ACC112 (cell line): Measurements from ENCODE around the gene KIF23.
"Not testable (repeated sequence)": the region's sequence is repeated elsewhere in the genome, so short reads cannot be mapped to it uniquely, and the experiment has no call there.

Experiments used
- H2AFZ ChIP-seq: fragments of 200-600 bp; sonication (generic); one replicate; pipeline ENCODE4 v1.6.0; 2017; ENCODE audit warnings: antibody characterized with exemption, low read length; ENCODE audit not compliant: unreplicated experiment
- H3K27ac ChIP-seq: fragments of 200-600 bp; sonication (generic); 2 replicates; pipeline ENCODE4 v1.5.1; 2014; ENCODE audit warnings: low read depth, mild to moderate bottlenecking, antibody characterized with exemption, low read length, moderate library complexity
- H3K27me3 ChIP-seq: fragments of 200-600 bp; sonication (generic); 2 replicates; pipeline ENCODE4 v1.6.1; 2014; ENCODE audit warnings: mild to moderate bottlenecking, antibody characterized with exemption, low read length, moderate library complexity, mixed read lengths; ENCODE audit not compliant: insufficient read depth
- H3K36me3 ChIP-seq: fragments of 200-600 bp; sonication (generic); 2 replicates; pipeline ENCODE4 v1.6.1; 2016; ENCODE audit warnings: mild to moderate bottlenecking, antibody characterized with exemption, low read length, moderate library complexity, mixed read lengths; ENCODE audit not compliant: insufficient read depth
- H3K4me1 ChIP-seq: fragments of 200-600 bp; sonication (generic); one replicate; pipeline ENCODE4 v1.6.1; 2016; ENCODE audit warnings: low read length, mixed read lengths; ENCODE audit not compliant: insufficient read depth, unreplicated experiment, control insufficient read depth
- H3K4me3 ChIP-seq: fragments of 200-600 bp; sonication (generic); 2 replicates; pipeline ENCODE4 v1.5.1; 2014; ENCODE audit warnings: mild to moderate bottlenecking, low read depth, low read length
- H3K79me2 ChIP-seq: fragments of 200-600 bp; sonication (generic); one replicate; pipeline ENCODE4 v1.6.0; 2016; ENCODE audit warnings: low read length; ENCODE audit not compliant: control insufficient read depth, unreplicated experiment, insufficient read depth

The KIF23 gene

GRCh38 chr15:69413822-69414700 lies at the start of gene KIF23:
Gene KIF23 (plus strand): TSS chr15:69414349. CDS start chr15:69414466, 117 bp downstream.
- Histone ChIP-seq H3K27me3 (no peaks in the 10 kb centered on the region), H3K36me3 (0 out of 2 replicates have a peak, but pooled peaks cover 3% of the 10 kb centered on the region), H2AFZ (peak within 1 kb of the TSS; percentile 0), H3K4me3 (peak within 1 kb of the TSS; percentile 82), H3K4me1 (peaks cover 33% of the 10 kb centered on the region), H3K79me2 (peaks cover 48% of the 10 kb centered on the region), H3K27ac (peak within 1 kb of the TSS; percentile 86)

- Histone ChIP-seq H3K27ac (no peak overlapping the region), H2AFZ (no peak overlapping the region), H3K27me3 (no peaks in the 10 kb centered on the region), H3K36me3 (no peaks in the 10 kb centered on the region), H3K79me2 (no peaks in the 10 kb centered on the region), H3K4me1 (no peaks in the 10 kb centered on the region), H3K4me3 (no peak overlapping the region)
Measured at GRCh38 chr15:69367236-69367635, 46.9 kb upstream of the KIF23 start.

- H3K4me1 ChIP-seq = no peaks in the 10 kb centered on the region
- no peak overlapping the region for H3K27ac ChIP-seq
- no peaks in the 10 kb centered on the region for H3K36me3 ChIP-seq
- H2AFZ ChIP-seq = no peak overlapping the region
- no peaks in the 10 kb centered on the region for H3K27me3 ChIP-seq
- H3K79me2 ChIP-seq = no peaks in the 10 kb centered on the region
- H3K4me3 ChIP-seq = no peak overlapping the region
Measured at GRCh38 chr15:69369631-69370030, 44.5 kb upstream of the KIF23 start.

GRCh38 chr15:69373406-69373805 lies 40.7 kb upstream of the KIF23 start:
- no peaks in the 10 kb centered on the region for H3K36me3 ChIP-seq
- no peaks in the 10 kb centered on the region for H3K79me2 ChIP-seq
- H2AFZ ChIP-seq = no peak overlapping the region
- no peaks in the 10 kb centered on the region for H3K4me1 ChIP-seq
- no peak overlapping the region for H3K4me3 ChIP-seq
- no peaks in the 10 kb centered on the region for H3K27me3 ChIP-seq
- no peak overlapping the region for H3K27ac ChIP-seq

- Histone ChIP-seq H2AFZ (no peak overlapping the region), H3K4me1 (no peaks in the 10 kb centered on the region), H3K36me3 (no peaks in the 10 kb centered on the region), H3K79me2 (no peaks in the 10 kb centered on the region), H3K4me3 (no peak overlapping the region), H3K27ac (no peak overlapping the region), H3K27me3 (no peaks in the 10 kb centered on the region)
Measured at GRCh38 chr15:69375151-69375790, 38.9 kb upstream of the KIF23 start.

GRCh38 chr15:69377216-69377970 lies 36.8 kb upstream of the KIF23 start:
- no peaks in the 10 kb centered on the region for H3K27me3 ChIP-seq
- H3K36me3 ChIP-seq = no peaks in the 10 kb centered on the region
- no peaks in the 10 kb centered on the region for H3K79me2 ChIP-seq
- no peak overlapping the region for H3K4me3 ChIP-seq
- H3K4me1 ChIP-seq = no peaks in the 10 kb centered on the region
- H3K27ac ChIP-seq = no peak overlapping the region
- H2AFZ ChIP-seq = no peak overlapping the region

- H3K27me3 ChIP-seq = no peaks in the 10 kb centered on the region
- H3K36me3 ChIP-seq = no peaks in the 10 kb centered on the region
- H3K79me2 ChIP-seq = no peaks in the 10 kb centered on the region
- no peak overlapping the region for H3K27ac ChIP-seq
- H3K4me3 ChIP-seq = no peak overlapping the region
- H2AFZ ChIP-seq = no peak overlapping the region
- H3K4me1 ChIP-seq = no peaks in the 10 kb centered on the region
Measured at GRCh38 chr15:69380100-69380725, 33.9 kb upstream of the KIF23 start.

- Histone ChIP-seq H2AFZ (no peak overlapping the region), H3K27me3 (no peaks in the 10 kb centered on the region), H3K4me1 (no peaks in the 10 kb centered on the region), H3K79me2 (no peaks in the 10 kb centered on the region), H3K4me3 (no peak overlapping the region), H3K36me3 (no peaks in the 10 kb centered on the region), H3K27ac (no peak overlapping the region)
Measured at GRCh38 chr15:69380726-69381105, 33.4 kb upstream of the KIF23 start.

- not testable (repeated sequence) for H3K4me1 ChIP-seq, H3K27ac ChIP-seq
Measured at GRCh38 chr15:69382176-69382575, 32.0 kb upstream of the KIF23 start.

GRCh38 chr15:69384066-69384465 lies 30.1 kb upstream of the KIF23 start:
- H3K79me2 ChIP-seq, H3K27me3 ChIP-seq, H3K4me1 ChIP-seq, H2AFZ ChIP-seq, H3K4me3 ChIP-seq, H3K27ac ChIP-seq, H3K36me3 ChIP-seq: not testable (repeated sequence)

More at GRCh38 chr15:69382176-69382575, 32.0 kb upstream of the KIF23 start:
- not testable (repeated sequence) for H3K27me3 ChIP-seq, H3K79me2 ChIP-seq, H3K4me3 ChIP-seq, H2AFZ ChIP-seq, H3K36me3 ChIP-seq
